DOHH2 (cell line): ENCODE measurements around the gene ZFPM1.

Source experiments
- CTCF ChIP-seq: fragments of 200-600 bp; sonication (generic); IDR thresholded peaks from one replicate; pipeline ENCODE4 v1.5.1; 2014; ENCODE audit warnings: antibody characterized with exemption, mild to moderate bottlenecking, low read depth, low read length; ENCODE audit not compliant: poor library complexity, severe bottlenecking
- EZH2phosphoT487 ChIP-seq: fragments of 200-600 bp; sonication (generic); IDR thresholded peaks from 2 replicates; pipeline ENCODE4 v1.6.1; 2017; ENCODE audit warnings: borderline replicate concordance, mild to moderate bottlenecking, antibody characterized with exemption, low read length, moderate library complexity, mixed read lengths

GRCh38 chr16:88409296-88410065, 43.6 kb upstream of the ZFPM1 start:
- TF ChIP-seq CTCF (no peak), EZH2phosphoT487 (no peak)
